Brain microvascular endothelial cell (primary cell): ENCODE data around the gene TFF1.

Experiments used
- DNase-seq: peaks from one replicate; pipeline ENCODE4 v3.0.0-alpha.2; 2020
- H3K27ac ChIP-seq: fragments of 250-450 bp; sonication (Bioruptor Pico); 2 replicates; pipeline ENCODE4 v1.5.1; 2020; ENCODE audit warnings: mild to moderate bottlenecking, moderate library complexity
- H3K27me3 ChIP-seq: fragments of 250-450 bp; sonication (Bioruptor Pico); replicated peaks from 2 replicates; pipeline ENCODE4 v1.5.1; 2020; ENCODE audit warnings: mild to moderate bottlenecking
- H3K36me3 ChIP-seq: fragments of 250-450 bp; sonication (Bioruptor Pico); replicated peaks from 2 replicates; pipeline ENCODE4 v1.5.1; 2020; ENCODE audit warnings: mild to moderate bottlenecking
- H3K4me3 ChIP-seq: 2 replicates; pipeline ENCODE4 v1.5.1; 2011; ENCODE audit warnings: low read depth, mild to moderate bottlenecking, control low read depth, low read length, moderate library complexity
- CTCF ChIP-seq: IDR thresholded peaks from 2 replicates; pipeline ENCODE4 v1.5.1; 2011; ENCODE audit warnings: low read depth, mild to moderate bottlenecking, moderate library complexity, low read length, control low read depth, inconsistent platforms; ENCODE audit errors: missing control alignments
- in situ Hi-C: cut with HindIII; loops from 2 replicates; pipeline ENCODE4 v1.10.0; 2017; ENCODE audit warnings: low sequenced_read_pairs, low pct_ligation_motif_present

Gene TFF1

DNA sequence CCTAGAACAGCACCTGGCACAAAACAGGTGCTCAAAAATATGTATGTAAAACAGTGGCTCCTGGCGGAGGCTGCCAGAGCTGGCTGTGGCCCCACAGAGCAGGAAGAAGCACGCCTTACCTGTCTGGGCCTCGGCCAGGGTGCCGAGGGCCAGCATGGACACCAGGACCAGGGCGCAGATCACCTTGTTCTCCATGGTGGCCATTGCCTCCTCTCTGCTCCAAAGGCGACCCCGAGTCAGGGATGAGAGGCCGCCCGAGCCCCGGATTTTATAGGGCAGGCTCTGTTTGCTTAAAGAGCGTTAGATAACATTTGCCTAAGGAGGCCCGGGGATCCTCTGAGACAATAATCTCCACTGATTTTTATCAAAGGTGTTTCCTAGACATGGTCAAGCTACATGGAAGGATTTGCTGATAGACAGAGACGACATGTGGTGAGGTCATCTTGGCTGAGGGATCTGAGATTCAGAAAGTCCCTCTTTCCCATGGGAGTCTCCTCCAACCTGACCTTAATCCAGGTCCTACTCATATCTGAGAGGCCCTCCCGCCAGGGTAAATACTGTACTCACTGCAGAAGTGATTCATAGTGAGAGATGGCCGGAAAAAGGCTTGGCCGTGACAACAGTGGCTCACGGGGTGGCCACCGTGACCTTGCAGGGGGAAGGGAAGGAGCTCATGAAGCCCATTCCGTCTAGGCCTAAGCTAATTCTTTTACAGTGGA, at the start of gene TFF1:
Gene TFF1 (minus strand): TSS at position 244 of the 719 bp plus-strand sequence. CDS start 40 bp downstream, at position 204.
- Histone ChIP-seq H3K4me3 (no peak within 1 kb of the TSS), H3K27me3 (no peaks in the 10 kb centered on the region), H3K27ac (no peak within 1 kb of the TSS), H3K36me3 (no peaks in the 10 kb centered on the region)
- TF ChIP-seq CTCF = no peak
- in situ Hi-C loops = no loop called here
- peak; percentile 32 for DNase-seq

DNA sequence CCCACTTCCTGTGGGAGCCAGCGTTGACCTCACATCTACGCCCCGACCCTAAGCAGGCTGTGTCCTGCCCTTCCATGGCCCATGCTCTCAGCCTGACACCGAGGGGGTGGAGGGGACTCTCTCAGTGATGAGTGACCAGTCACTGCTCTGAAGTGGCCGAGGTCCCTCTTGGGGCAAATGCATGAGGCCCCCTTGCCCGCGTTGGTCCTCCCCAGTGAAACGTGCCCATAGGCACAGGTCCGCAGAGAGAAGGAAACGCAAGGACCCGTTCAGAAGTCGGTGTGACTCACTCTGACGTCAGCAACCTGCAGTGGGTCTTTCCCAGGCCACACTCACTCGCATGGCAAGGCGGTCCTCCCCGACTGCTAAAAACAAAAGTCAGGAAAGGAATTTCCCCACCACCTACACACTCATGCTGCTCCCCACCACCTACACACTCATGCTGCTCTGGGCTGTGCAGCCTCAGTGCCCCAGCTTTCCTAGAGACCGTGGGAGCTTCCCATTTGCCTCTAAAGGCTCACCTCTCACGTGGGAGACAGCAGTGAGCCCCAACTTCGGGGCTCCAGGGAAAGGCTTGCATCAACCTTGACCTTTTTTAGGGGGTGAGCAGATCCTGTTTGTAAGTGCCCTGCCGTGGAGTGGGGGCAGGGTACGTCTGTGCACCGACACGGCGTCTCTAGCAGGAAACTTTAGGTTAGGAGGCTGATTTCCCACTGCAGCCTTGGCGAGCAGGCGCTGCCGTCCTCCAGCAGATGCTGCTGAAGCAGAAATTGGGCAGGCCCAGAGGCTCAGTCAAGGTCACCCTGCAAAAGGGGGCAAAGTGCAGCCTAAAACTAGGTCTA, 48.8 kb upstream of the TFF1 start:
- Histone ChIP-seq H3K27ac (no peak overlapping the region), H3K36me3 (no peaks in the 10 kb centered on the region)
- in situ Hi-C loops = no loop called here

GRCh38 chr21:42414553-42414927, 48.2 kb upstream of the TFF1 start:
- TF ChIP-seq CTCF = no peak
- in situ Hi-C loops = no loop called here
- no peak overlapping the region for H3K27ac ChIP-seq
- no peak for DNase-seq
- no peak overlapping the region for H3K4me3 ChIP-seq
- peaks cover 6% of the 10 kb centered on the region for H3K27me3 ChIP-seq
- H3K36me3 ChIP-seq = no peaks in the 10 kb centered on the region

More for the DNA sequence above, 48.8 kb upstream of the TFF1 start:
- no peak for TF ChIP-seq CTCF
- DNase-seq = peak; percentile 95
- Histone ChIP-seq H3K27me3 (peaks cover 6% of the 10 kb centered on the region), H3K4me3 (no peak overlapping the region)

DNA sequence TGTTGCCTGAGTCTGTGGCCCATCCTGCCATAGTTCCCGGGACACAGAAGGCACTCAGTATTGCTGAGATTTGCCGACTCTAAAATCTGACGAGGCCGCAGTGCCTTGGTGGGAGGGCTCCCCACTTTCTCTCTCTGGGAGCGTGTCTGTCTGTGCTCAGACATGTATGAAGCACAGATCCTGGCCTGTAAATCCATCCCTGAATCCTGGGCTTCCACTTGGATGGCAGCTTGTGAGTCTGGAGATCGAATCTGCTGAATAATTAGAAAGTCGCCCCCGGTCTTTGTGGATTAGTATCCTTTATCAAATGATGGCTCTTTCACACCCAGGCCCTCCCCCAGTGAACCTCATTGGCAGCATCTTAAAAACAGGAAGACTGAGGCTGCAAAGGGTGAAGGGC, 47.7 kb upstream of the TFF1 start:
- Histone ChIP-seq H3K36me3 (no peaks in the 10 kb centered on the region), H3K4me3 (no peak overlapping the region), H3K27me3 (peaks cover 6% of the 10 kb centered on the region), H3K27ac (no peak overlapping the region)
- no peak for DNase-seq
- no peak for TF ChIP-seq CTCF
- in situ Hi-C loops = no loop called here

DNA sequence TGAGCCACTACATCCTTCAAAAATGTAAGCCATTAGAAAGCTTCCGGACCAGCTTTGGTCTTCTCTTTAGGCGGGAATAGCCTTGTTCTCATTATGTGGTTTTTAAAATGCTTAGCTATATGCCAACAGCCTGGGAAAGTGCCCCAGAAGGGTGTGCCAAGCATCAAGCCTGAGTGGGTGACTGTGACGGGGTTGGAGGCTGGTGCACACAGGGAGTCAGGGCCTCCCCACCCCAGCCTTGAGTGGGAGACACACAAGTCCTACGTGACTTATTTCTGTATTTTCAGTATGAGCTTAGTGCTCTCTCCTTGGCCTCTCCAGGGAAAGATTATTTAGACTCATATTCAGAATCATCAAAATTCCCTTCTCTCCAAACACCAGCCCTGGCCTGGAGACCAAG, 47.2 kb upstream of the TFF1 start:
- no peak for TF ChIP-seq CTCF
- peaks cover 6% of the 10 kb centered on the region for H3K27me3 ChIP-seq
- H3K36me3 ChIP-seq = no peaks in the 10 kb centered on the region
- no peak overlapping the region for H3K4me3 ChIP-seq
- in situ Hi-C loops = no loop called here
- no peak overlapping the region for H3K27ac ChIP-seq
- no peak for DNase-seq
